Ovary (tissue), 3 donors: ENCODE data around the gene PGF.

Experiments used
- EP300 ChIP-seq: sonication (generic); formaldehyde crosslinking; IDR thresholded peaks from one replicate; pipeline ENCODE4 v1.6.1; 2017; ENCODE audit warnings: antibody characterized with exemption
- POLR2A ChIP-seq: fragments of 450-650 bp; IDR thresholded peaks from one replicate; pipeline ENCODE4 v1.6.1; 2017; ENCODE audit warnings: antibody characterized with exemption, mild to moderate bottlenecking, moderate library complexity
- TF ChIP-seq, protein P1 (sequence below), 3 donors: fragments of 450-650 bp in 2 of 3; fragments of 200-600 bp in 1 of 3; IDR thresholded peaks; one replicate each; pipeline versions ENCODE4 v1.5.1 to v1.8.0; 2016 to 2022; ENCODE audit warnings: antibody characterized with exemption in 3 of 3, mild to moderate bottlenecking in 1 of 3
- donor health status: DM: no; HTN: no; CAD: no.

DNA sequence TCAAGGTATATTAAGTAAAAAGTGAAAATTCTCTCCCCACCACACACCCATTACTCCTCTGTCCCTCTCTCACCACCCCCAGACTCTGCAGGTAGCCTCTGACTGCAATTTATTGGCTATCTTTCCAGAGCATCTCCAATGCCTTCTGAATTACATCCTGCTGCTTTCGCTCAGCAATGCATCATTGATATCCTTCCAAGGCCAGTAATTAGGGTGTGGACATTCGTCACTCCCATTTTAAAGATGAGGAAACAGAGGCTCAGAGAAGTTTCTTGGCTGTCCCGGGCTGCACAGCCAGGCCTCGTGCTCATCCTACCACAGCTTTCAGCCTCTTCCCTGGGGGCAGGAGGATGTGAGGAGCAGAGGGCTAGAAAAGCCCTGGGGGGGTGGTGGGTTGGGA is 23.6 kb upstream of the PGF start:
- TF ChIP-seq, protein P1, sequence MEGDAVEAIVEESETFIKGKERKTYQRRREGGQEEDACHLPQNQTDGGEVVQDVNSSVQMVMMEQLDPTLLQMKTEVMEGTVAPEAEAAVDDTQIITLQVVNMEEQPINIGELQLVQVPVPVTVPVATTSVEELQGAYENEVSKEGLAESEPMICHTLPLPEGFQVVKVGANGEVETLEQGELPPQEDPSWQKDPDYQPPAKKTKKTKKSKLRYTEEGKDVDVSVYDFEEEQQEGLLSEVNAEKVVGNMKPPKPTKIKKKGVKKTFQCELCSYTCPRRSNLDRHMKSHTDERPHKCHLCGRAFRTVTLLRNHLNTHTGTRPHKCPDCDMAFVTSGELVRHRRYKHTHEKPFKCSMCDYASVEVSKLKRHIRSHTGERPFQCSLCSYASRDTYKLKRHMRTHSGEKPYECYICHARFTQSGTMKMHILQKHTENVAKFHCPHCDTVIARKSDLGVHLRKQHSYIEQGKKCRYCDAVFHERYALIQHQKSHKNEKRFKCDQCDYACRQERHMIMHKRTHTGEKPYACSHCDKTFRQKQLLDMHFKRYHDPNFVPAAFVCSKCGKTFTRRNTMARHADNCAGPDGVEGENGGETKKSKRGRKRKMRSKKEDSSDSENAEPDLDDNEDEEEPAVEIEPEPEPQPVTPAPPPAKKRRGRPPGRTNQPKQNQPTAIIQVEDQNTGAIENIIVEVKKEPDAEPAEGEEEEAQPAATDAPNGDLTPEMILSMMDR (IDR thresholded peaks at IDR 0.05): no peak
- no peak for TF ChIP-seq EP300
- TF ChIP-seq POLR2A: no peak
